ENCODE data around the gene SH3RF3.

GRCh38 chr2:109513230-109513629, 384.2 kb downstream of the SH3RF3 start:
- TF ChIP-seq SIN3A (IDR thresholded peaks at IDR 0.05; ENCODE audit: low read depth) (no peak), POLR2AphosphoS5 (IDR thresholded peaks at IDR 0.05; ENCODE audit: low read depth, low read length) (no peak), POLR2A (IDR thresholded peaks at IDR 0.05; ENCODE audit: borderline replicate concordance, extremely low read depth, insufficient read depth, insufficient read length) (no peak), SRF (IDR thresholded peaks at IDR 0.05; ENCODE audit: low read depth) (no peak), ZBTB33 (IDR thresholded peaks at IDR 0.05; ENCODE audit: extremely low read depth, insufficient replicate concordance, low read length) (no peak), EZH2 (IDR thresholded peaks at IDR 0.05) (no peak)
- TF ChIP-seq, protein P1, sequence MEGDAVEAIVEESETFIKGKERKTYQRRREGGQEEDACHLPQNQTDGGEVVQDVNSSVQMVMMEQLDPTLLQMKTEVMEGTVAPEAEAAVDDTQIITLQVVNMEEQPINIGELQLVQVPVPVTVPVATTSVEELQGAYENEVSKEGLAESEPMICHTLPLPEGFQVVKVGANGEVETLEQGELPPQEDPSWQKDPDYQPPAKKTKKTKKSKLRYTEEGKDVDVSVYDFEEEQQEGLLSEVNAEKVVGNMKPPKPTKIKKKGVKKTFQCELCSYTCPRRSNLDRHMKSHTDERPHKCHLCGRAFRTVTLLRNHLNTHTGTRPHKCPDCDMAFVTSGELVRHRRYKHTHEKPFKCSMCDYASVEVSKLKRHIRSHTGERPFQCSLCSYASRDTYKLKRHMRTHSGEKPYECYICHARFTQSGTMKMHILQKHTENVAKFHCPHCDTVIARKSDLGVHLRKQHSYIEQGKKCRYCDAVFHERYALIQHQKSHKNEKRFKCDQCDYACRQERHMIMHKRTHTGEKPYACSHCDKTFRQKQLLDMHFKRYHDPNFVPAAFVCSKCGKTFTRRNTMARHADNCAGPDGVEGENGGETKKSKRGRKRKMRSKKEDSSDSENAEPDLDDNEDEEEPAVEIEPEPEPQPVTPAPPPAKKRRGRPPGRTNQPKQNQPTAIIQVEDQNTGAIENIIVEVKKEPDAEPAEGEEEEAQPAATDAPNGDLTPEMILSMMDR (IDR thresholded peaks at IDR 0.05 in 2 of 3, conservative IDR thresholded peaks at IDR 0.05 in 1 of 3; ENCODE audit: borderline replicate concordance in 1 of 3, insufficient read depth in 1 of 3, low read depth in 2 of 3, low read length in 2 of 3) = no peak
- TF ChIP-seq, protein P2, sequence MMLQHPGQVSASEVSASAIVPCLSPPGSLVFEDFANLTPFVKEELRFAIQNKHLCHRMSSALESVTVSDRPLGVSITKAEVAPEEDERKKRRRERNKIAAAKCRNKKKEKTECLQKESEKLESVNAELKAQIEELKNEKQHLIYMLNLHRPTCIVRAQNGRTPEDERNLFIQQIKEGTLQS (IDR thresholded peaks at IDR 0.05) = no peak
- TF ChIP-seq, protein P3, sequence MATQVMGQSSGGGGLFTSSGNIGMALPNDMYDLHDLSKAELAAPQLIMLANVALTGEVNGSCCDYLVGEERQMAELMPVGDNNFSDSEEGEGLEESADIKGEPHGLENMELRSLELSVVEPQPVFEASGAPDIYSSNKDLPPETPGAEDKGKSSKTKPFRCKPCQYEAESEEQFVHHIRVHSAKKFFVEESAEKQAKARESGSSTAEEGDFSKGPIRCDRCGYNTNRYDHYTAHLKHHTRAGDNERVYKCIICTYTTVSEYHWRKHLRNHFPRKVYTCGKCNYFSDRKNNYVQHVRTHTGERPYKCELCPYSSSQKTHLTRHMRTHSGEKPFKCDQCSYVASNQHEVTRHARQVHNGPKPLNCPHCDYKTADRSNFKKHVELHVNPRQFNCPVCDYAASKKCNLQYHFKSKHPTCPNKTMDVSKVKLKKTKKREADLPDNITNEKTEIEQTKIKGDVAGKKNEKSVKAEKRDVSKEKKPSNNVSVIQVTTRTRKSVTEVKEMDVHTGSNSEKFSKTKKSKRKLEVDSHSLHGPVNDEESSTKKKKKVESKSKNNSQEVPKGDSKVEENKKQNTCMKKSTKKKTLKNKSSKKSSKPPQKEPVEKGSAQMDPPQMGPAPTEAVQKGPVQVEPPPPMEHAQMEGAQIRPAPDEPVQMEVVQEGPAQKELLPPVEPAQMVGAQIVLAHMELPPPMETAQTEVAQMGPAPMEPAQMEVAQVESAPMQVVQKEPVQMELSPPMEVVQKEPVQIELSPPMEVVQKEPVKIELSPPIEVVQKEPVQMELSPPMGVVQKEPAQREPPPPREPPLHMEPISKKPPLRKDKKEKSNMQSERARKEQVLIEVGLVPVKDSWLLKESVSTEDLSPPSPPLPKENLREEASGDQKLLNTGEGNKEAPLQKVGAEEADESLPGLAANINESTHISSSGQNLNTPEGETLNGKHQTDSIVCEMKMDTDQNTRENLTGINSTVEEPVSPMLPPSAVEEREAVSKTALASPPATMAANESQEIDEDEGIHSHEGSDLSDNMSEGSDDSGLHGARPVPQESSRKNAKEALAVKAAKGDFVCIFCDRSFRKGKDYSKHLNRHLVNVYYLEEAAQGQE (IDR thresholded peaks at IDR 0.05; ENCODE audit: low read depth) = no peak

All from HCT116 (cell line).